Naive B cell (primary cell): ENCODE measurements around the gene ATP13A2. TPM values are rescaled to one million over a fixed set of nuclear protein-coding genes. Genes with fewer than 3 reads are reported as not detected.

Experiments used
- polyA plus RNA-seq, 6 donors: library from polyadenylated mRNA; unstranded; fragments of 300-500 nt; fragmentation: Illumina TruSeq; gene quantifications; one replicate each; pipeline ENCODE4 v1.2.3, GENCODE V29; 2021; ENCODE audit warnings: low read depth in 6 of 6

The ATP13A2 gene
- polyA plus RNA-seq, 6 donors from 2014 or later = 6.3 to 39.6 (median 22.3) TPM

Other genes with a start within 250 kb of the ATP13A2 start
- 10 to 100 TPM in 4 of 6 donors, not detected in 2; 27.4 to 56.9 (median 45.9) TPM for gene RNU1-2, start 115.9 kb downstream of the ATP13A2 start, polyA plus RNA-seq
- gene CROCC, start 90.0 kb downstream of the ATP13A2 start, polyA plus RNA-seq = 1 to 10 TPM; 1.4 to 4.0 (median 2.3) TPM
- gene MFAP2, start 31.3 kb downstream of the ATP13A2 start, polyA plus RNA-seq = not detected
- gene SDHB, start 42.1 kb upstream of the ATP13A2 start, polyA plus RNA-seq = 100 to 1,000 TPM; 133 to 248 (median 150) TPM
- gene PADI2, start 107.5 kb upstream of the ATP13A2 start, polyA plus RNA-seq = under 1 TPM in 4 of 6 donors, not detected in 2; 0.08 to 0.74 (median 0.09) TPM
- not detected for gene PADI1, start 193.2 kb upstream of the ATP13A2 start, polyA plus RNA-seq
- gene PADI3, start 237.2 kb upstream of the ATP13A2 start, polyA plus RNA-seq = not detected